K562 (cell line): Measurements from ENCODE around the gene IMP4. TPM values are rescaled to one million over a fixed set of nuclear protein-coding genes. Genes with fewer than 3 reads are reported as not detected.

ENCODE experiments used
- CBX5 ChIP-seq: IDR thresholded peaks from 2 replicates; pipeline ENCODE4 v1.6.1; 2014; ENCODE audit warnings: low read depth, borderline replicate concordance
- DEAF1 ChIP-seq: fragments of 450-650 bp; formaldehyde crosslinking; IDR thresholded peaks from 2 replicates; pipeline ENCODE4 v1.4.0; 2020; ENCODE audit warnings: mild to moderate bottlenecking, moderate library complexity
- REST ChIP-seq, 2 experiments: fragments of 450-650 bp; formaldehyde crosslinking in 1 of 2; IDR thresholded peaks; 2 replicates each; pipeline versions ENCODE4 v1.4.0 to v1.6.1; 2014 to 2020; ENCODE audit warnings: mild to moderate bottlenecking in 2 of 2, borderline replicate concordance in 1 of 2, low read depth in 1 of 2
- SFPQ ChIP-seq: fragments of 200-400 bp; formaldehyde crosslinking; IDR thresholded peaks from 2 replicates; pipeline ENCODE4 v1.6.1; 2017; ENCODE audit warnings: mild to moderate bottlenecking, low read depth, low read length, moderate library complexity
- U2AF2 ChIP-seq: fragments of 200-400 bp; formaldehyde crosslinking; optimal IDR thresholded peaks from 2 replicates; pipeline ENCODE3; 2017; ENCODE audit warnings: low read depth, mild to moderate bottlenecking, low read length
- ZBTB2 ChIP-seq: fragments of 450-650 bp; IDR thresholded peaks from 2 replicates; pipeline ENCODE4 v1.6.1; 2016; ENCODE audit warnings: antibody characterized with exemption
- ZC3H11A ChIP-seq: IDR thresholded peaks from 2 replicates; pipeline ENCODE4 v1.6.1; 2012; ENCODE audit warnings: low read depth, low read length, improper control_type of control experiment
- ZNF584 ChIP-seq: fragments of 200-800 bp; sonication (Bioruptor generic); IDR thresholded peaks from 2 replicates; pipeline ENCODE4 v1.6.1; 2016; ENCODE audit warnings: low read depth, mild to moderate bottlenecking, missing genetic modification characterization, missing compliant biosample characterization
- polyA plus RNA-seq, 8 experiments: library from polyadenylated mRNA; depleted of rRNA in 4 of 8; stranded (reverse) in 5 of 8; unstranded in 3 of 8; fragments of >200 nt; fragmentation: Nextera tagmentation in 2 of 8; fragmentation: Illumina TruSeq in 1 of 8; extraction: Ambion mirVana in 2 of 8; extraction: Trizol in 1 of 8; gene quantifications; 2 replicates each; pipeline versions ENCODE4 v1.2.1 to v1.2.3, GENCODE V29; 2011 to 2014; ENCODE audit warnings: inconsistent platforms in 1 of 8, missing spikeins in 1 of 8
- total RNA-seq, 7 experiments: library from RNA; depleted of rRNA in 6 of 7; stranded (reverse); fragments of >200 nt in 6 of 7; fragmentation: Illumina TruSeq in 2 of 7; extraction: Trizol in 2 of 7; gene quantifications; 2 replicates each; pipeline versions ENCODE4 v1.2.1 to v1.2.3, GENCODE V29; 2011 to 2021; ENCODE audit warnings: low replicate concordance in 1 of 7

The IMP4 gene
- total and polyA plus RNA-seq, 9 of the 15 experiments (the other 6 are each of a cell fraction or from before 2014, with no cell fraction given) = 35.4 to 209 (median 100.0) TPM

- TF ChIP-seq REST (IDR thresholded peaks at IDR 0.05; ENCODE audit: borderline replicate concordance) (peak; percentile 84; the same call in 1 of the 2 replicates), REST (CRISPR knock-in tag; IDR thresholded peaks at IDR 0.05; ENCODE audit: low read depth) (no peak), ZC3H11A (no peak), U2AF2 (no peak), DEAF1 (CRISPR knock-in tag) (peak; percentile 88), SFPQ (no peak), ZNF584 (no peak), ZBTB2 (no peak), CBX5 (no peak)
These were observed 10.2 kb upstream of the IMP4 start (continued) for GRCh38 chr2:130332271-130333073.
